K562 (cell line): ENCODE results near the gene LCNL1. TPM values are rescaled to one million over a fixed set of nuclear protein-coding genes. Genes with fewer than 3 reads are reported as not detected.

Experiments used
- ATAC-seq: fragments of 200-7000 bp; cut with Tn5 transposase; 3 replicates; pipeline ENCODE4 v1.9.1; 2020; ENCODE audit warnings: moderate library complexity
- BruUV-seq: library from RNA; stranded (reverse); fragments of 400-500 nt; replicated peaks from 2 replicates; lab custom pipeline; 2021; lab: Mats Ljungman, UMichigan
- CTCF ChIA-PET: fragments of 300-600 bp; formaldehyde crosslinking; extraction: SDS; loops from one replicate; lab custom pipeline; 2021; ENCODE audit warnings: low intra/inter-chr PET ratio; lab: Yijun Ruan, JAX
- POLR2A ChIA-PET: fragments of 300-600, 350-650 bp; sonication (Branson Sonifier 250); formaldehyde crosslinking; extraction: SDS; loops from one replicate; lab custom pipeline; 2021; ENCODE audit warnings: antibody characterized with exemption, inconsistent platforms; lab: Yijun Ruan, JAX
- DNase-seq, 4 experiments: peaks; one replicate each; pipeline versions ENCODE4 v3.0.0 to v3.0.0-alpha.2; 2011 to 2018; ENCODE audit warnings: low spot score in 3 of 4, mixed read lengths in 3 of 4; ENCODE audit errors: extremely low read depth in 1 of 4
- FAIRE-seq: peaks from 2 replicates; lab custom pipeline; 2011; peaks lifted over from hg19 to GRCh38; lab: Jason Lieb, UNC
- H2AFZ ChIP-seq: 2 replicates; pipeline ENCODE4 v1.6.0; 2011; ENCODE audit warnings: low read depth, low read length, control low read depth, inconsistent platforms
- H3K27ac ChIP-seq: fragments of 200-600 bp; 3 replicates; pipeline ENCODE4 v1.8.0; 2011; ENCODE audit warnings: low read depth, mild to moderate bottlenecking, control low read depth, inconsistent platforms, low read length, moderate library complexity, mixed read lengths; ENCODE audit errors: extremely low read depth
- H3K27me3 ChIP-seq, 2 experiments: fragments of 300-600 bp in 1 of 2; 2 replicates in 1 of 2; 3 replicates in 1 of 2; pipeline versions ENCODE4 v1.6.0 to v1.8.0; 2011; ENCODE audit warnings: inconsistent platforms in 2 of 2, low read length in 2 of 2, mild to moderate bottlenecking in 1 of 2, mixed read lengths in 1 of 2, moderate library complexity in 1 of 2; ENCODE audit not compliant: control insufficient read depth in 2 of 2, insufficient read depth in 2 of 2
- H3K36me3 ChIP-seq: fragments of 300-600 bp; 3 replicates; pipeline ENCODE4 v1.8.0; 2011; ENCODE audit warnings: mild to moderate bottlenecking, low read length, inconsistent platforms; ENCODE audit not compliant: control insufficient read depth, insufficient read depth
- H3K4me1 ChIP-seq, 2 experiments: fragments of 200-600 bp in 1 of 2; replicated peaks in 1 of 2; 2 replicates in 1 of 2; 3 replicates in 1 of 2; pipeline versions ENCODE4 v1.5.1 to v1.8.0; 2011; ENCODE audit warnings: inconsistent platforms in 2 of 2, low read length in 2 of 2, mild to moderate bottlenecking in 1 of 2, mixed read lengths in 1 of 2, moderate library complexity in 1 of 2; ENCODE audit not compliant: control insufficient read depth in 2 of 2, insufficient read depth in 2 of 2
- H3K4me2 ChIP-seq: 2 replicates; pipeline ENCODE4 v1.6.1; 2011; ENCODE audit warnings: low read length, control low read depth, inconsistent platforms, mixed read lengths; ENCODE audit not compliant: insufficient read depth
- H3K4me3 ChIP-seq: fragments of 200-600 bp; sonication (generic), shearing (Covaris generic); 2 replicates; pipeline ENCODE4 v1.5.1; 2016; ENCODE audit warnings: control low read depth, inconsistent platforms
- H3K79me2 ChIP-seq: fragments of 200-600 bp; 3 replicates; pipeline ENCODE4 v1.8.0; 2011; ENCODE audit warnings: low read length, inconsistent platforms; ENCODE audit not compliant: control insufficient read depth, insufficient read depth
- H3K9ac ChIP-seq, 2 experiments: 2 replicates each; pipeline versions ENCODE4 v1.6.0 to v1.6.1; 2011; ENCODE audit warnings: low read depth in 2 of 2, low read length in 2 of 2, control low read depth in 1 of 2, inconsistent platforms in 1 of 2, mild to moderate bottlenecking in 1 of 2, mixed read lengths in 1 of 2; ENCODE audit not compliant: insufficient read depth in 1 of 2
- H3K9me1 ChIP-seq: one replicate; pipeline ENCODE4 v1.6.0; 2011; ENCODE audit warnings: inconsistent platforms, mild to moderate bottlenecking, low read length, moderate library complexity; ENCODE audit not compliant: control insufficient read depth, insufficient read depth
- H3K9me3 ChIP-seq: replicated peaks from 2 replicates; pipeline ENCODE4 v1.5.1; 2011; ENCODE audit warnings: low read depth, low read length, inconsistent platforms; ENCODE audit not compliant: control insufficient read depth, insufficient read depth
- H4K20me1 ChIP-seq: replicated peaks from 2 replicates; pipeline ENCODE4 v1.6.1; 2011; ENCODE audit warnings: low read length, inconsistent platforms, mixed read lengths; ENCODE audit not compliant: control insufficient read depth, insufficient read depth
- BHLHE40 ChIP-seq: IDR thresholded peaks from 2 replicates; pipeline ENCODE4 v1.6.1; 2011; ENCODE audit warnings: low read length, improper control_type of control experiment
- CTBP1 ChIP-seq: fragments of 450-650 bp; IDR thresholded peaks from 2 replicates; pipeline ENCODE4 v1.6.1; 2016; ENCODE audit warnings: borderline replicate concordance
- CTCF ChIP-seq, 3 experiments: IDR thresholded peaks in 2 of 3; conservative IDR thresholded peaks in 1 of 3; 2 replicates each; pipeline ENCODE4 v1.5.1; 2011 to 2012; ENCODE audit warnings: low read length in 3 of 3, mild to moderate bottlenecking in 3 of 3, control low read depth in 2 of 3, improper control_type of control experiment in 1 of 3, inconsistent platforms in 1 of 3, low read depth in 1 of 3, mixed read lengths in 1 of 3, moderate library complexity in 1 of 3; ENCODE audit not compliant: insufficient read depth in 2 of 3
- FOXK2 ChIP-seq, 2 experiments: fragments of 450-650 bp; IDR thresholded peaks in 1 of 2; conservative IDR thresholded peaks in 1 of 2; 2 replicates each; pipeline ENCODE4 v1.6.1; 2016; ENCODE audit warnings: low read depth in 2 of 2, mild to moderate bottlenecking in 1 of 2
- HMGN3 ChIP-seq: IDR thresholded peaks from 2 replicates; pipeline ENCODE4 v1.6.1; 2011; ENCODE audit warnings: borderline replicate concordance, low read depth, mild to moderate bottlenecking, mixed read lengths, low read length; ENCODE audit not compliant: insufficient read length; ENCODE audit errors: extremely low read depth
- NCOA4 ChIP-seq: fragments of 450-650 bp; IDR thresholded peaks from 2 replicates; pipeline ENCODE4 v1.6.1; 2018; ENCODE audit warnings: mild to moderate bottlenecking; ENCODE audit not compliant: partially characterized antibody
- YY1 ChIP-seq, 3 experiments: IDR thresholded peaks; 2 replicates each; pipeline ENCODE4 v1.6.1; 2011; ENCODE audit warnings: low read length in 2 of 3, mild to moderate bottlenecking in 2 of 3, moderate library complexity in 2 of 3, borderline replicate concordance in 1 of 3, control low read depth in 1 of 3, low read depth in 1 of 3; ENCODE audit not compliant: insufficient read depth in 3 of 3, insufficient replicate concordance in 2 of 3, control insufficient read depth in 1 of 3, insufficient read length in 1 of 3; ENCODE audit errors: extremely low read depth in 1 of 3
- ZBTB7A ChIP-seq: IDR thresholded peaks from 2 replicates; pipeline ENCODE4 v1.6.1; 2011; ENCODE audit warnings: low read depth, mild to moderate bottlenecking, low read length, moderate library complexity, borderline replicate concordance; ENCODE audit not compliant: control insufficient read depth
- WGBS: fragments of 100-300 bp; shearing (Covaris generic); methylation state at CpG from one replicate; pipeline ENCODE4 v1.1.6; 2016; ENCODE audit warnings: low coverage, mixed read lengths; ENCODE audit not compliant: insufficient coverage; ENCODE audit errors: missing lambda C conversion rate; 5-methylcytosine and 5-hydroxymethylcytosine counted together
- in situ Hi-C: fragments of 300-500 bp; cut with MboI; formaldehyde crosslinking; loops from 4 replicates; pipeline ENCODE4 v1.15.0; 2018; ENCODE audit warnings: inconsistent platforms, mixed read lengths
- intact Hi-C: fragments of 100-400 bp; cut with micrococcal nuclease; formaldehyde crosslinking; loops from 2 replicates; pipeline ENCODE4 v1.14.2; 2022
- polyA plus RNA-seq, 8 experiments: library from polyadenylated mRNA; depleted of rRNA in 4 of 8; stranded (reverse) in 5 of 8; unstranded in 3 of 8; fragments of >200 nt; fragmentation: Nextera tagmentation in 2 of 8; fragmentation: Illumina TruSeq in 1 of 8; extraction: Ambion mirVana in 2 of 8; extraction: Trizol in 1 of 8; gene quantifications; 2 replicates each; pipeline versions ENCODE4 v1.2.1 to v1.2.3, GENCODE V29; 2011 to 2014; ENCODE audit warnings: inconsistent platforms in 1 of 8, missing spikeins in 1 of 8
- total RNA-seq, 7 experiments: library from RNA; depleted of rRNA in 6 of 7; stranded (reverse); fragments of >200 nt in 6 of 7; fragmentation: Illumina TruSeq in 2 of 7; extraction: Trizol in 2 of 7; gene quantifications; 2 replicates each; pipeline versions ENCODE4 v1.2.1 to v1.2.3, GENCODE V29; 2011 to 2021; ENCODE audit warnings: low replicate concordance in 1 of 7
- TF ChIP-seq, protein P1 (sequence below): fragments of 450-650 bp; IDR thresholded peaks from 2 replicates; pipeline ENCODE4 v1.6.1; 2018; ENCODE audit not compliant: partially characterized antibody

Gene LCNL1
- total and polyA plus RNA-seq, 9 of the 15 experiments (the other 6 are each of a cell fraction or from before 2014, with no cell fraction given) = 0.04 to 0.16 (median 0.04) TPM; not detected in 4

DNA sequence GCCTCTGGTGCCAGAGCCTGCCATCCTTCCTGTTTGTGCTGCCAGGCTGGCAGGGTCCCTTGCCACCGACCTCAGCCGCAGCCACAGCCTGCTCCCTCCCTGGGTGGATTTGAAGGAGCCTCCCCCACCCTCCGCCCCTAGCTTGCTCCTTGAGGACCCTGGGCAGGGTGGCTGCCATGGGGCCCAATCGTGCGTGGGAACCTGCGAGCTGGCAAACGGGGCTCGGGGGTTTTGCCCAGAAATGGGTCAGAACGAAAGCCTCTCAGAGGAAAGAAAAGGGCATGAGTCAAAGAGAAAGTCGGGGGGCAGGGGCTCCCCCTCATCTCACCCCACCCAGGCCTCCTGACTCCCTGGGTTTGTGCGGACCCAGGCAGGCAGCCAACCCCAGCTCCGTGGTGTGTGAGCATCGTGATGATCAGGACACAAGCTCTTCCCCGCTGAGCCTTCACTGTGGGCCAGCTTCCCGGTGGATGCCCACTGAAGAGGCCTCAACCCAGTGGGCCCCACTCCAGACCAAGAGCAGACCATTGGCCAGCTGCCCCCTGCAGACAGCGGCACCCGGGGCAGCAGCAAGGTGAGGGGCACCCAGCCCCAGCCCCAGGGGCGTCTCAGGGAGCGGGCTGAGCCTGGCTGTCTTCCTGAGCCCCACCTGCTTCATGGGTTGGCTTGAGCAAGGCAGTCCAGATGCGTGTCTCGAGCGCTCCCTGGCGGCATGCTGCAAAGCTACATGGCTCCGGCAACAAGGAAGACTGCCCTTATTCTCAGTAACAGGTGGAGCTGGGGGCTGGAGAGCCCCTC lies 52.1 kb downstream of the LCNL1 start:
- H2AFZ ChIP-seq = peak overlapping the region; percentile 54; the same call in 1 of the 2 replicates
- H3K9me3 ChIP-seq = no peaks in the 10 kb centered on the region
- H3K79me2 ChIP-seq = no peaks in the 10 kb centered on the region
- 1% methylated on average over 18 of the region's 24 CpGs for WGBS
- ChIA-PET CTCF (interaction anchor here (2.2 to 3.7 kb wide), 2 partner anchors 86 to 248 kb away, joined by 10 to 47 read pairs; no protein-coding TSS in a partner anchor), POLR2A (interaction anchor here (0.6 to 1.8 kb wide), 13 partner anchors 9 to 526 kb away, joined by 3 to 8 read pairs (median 3); partner anchors contain the start of genes DPP7 and SAPCD2)
- FAIRE-seq = peak; percentile 88
- no peak overlapping the region for H3K4me2 ChIP-seq
- no TSS peak for BruUV-seq
- no peak overlapping the region for H3K4me3 ChIP-seq
- peaks cover 0 to 13% of the 10 kb centered on the region in 2 experiments; a peak in 1 of 5 replicates for H3K27me3 ChIP-seq
- in situ Hi-C loops = loop anchor here (5.0 kb wide), 2 partner anchors 88 to 263 kb away; partner anchors contain the start of gene C8G
- H3K4me1 ChIP-seq = peaks cover 0 to 69% of the 10 kb centered on the region in 2 experiments; a peak in 3 of 5 replicates
- intact Hi-C loops = loop anchor here (1.0 to 2.0 kb wide), 4 partner anchors 31 to 192 kb away; partner anchors contain the start of gene AJM1
- peak; percentile 80 to 90 (median 81) for DNase-seq
- H3K27ac ChIP-seq = no peak overlapping the region
- ATAC-seq = peak; percentile 98
- 0 out of 4 replicates have a peak overlapping the region, but pooled peaks of 1 of the 2 experiments have one; percentile 63 for H3K9ac ChIP-seq
- no peaks in the 10 kb centered on the region for H3K9me1 ChIP-seq
- H4K20me1 ChIP-seq = no peaks in the 10 kb centered on the region
- H3K36me3 ChIP-seq = no peaks in the 10 kb centered on the region
- TF ChIP-seq CTBP1 = peak; percentile 67
- no peak for TF ChIP-seq NCOA4
- TF ChIP-seq ZBTB7A = peak; percentile 60
- 0 out of 2 replicates have a peak, but pooled peaks have one; percentile 28 for TF ChIP-seq BHLHE40
- peak; percentile 94 to 95 (median 95) for TF ChIP-seq CTCF (IDR thresholded peaks at IDR 0.05 in 2 of 3, conservative IDR thresholded peaks at IDR 0.05 in 1 of 3; ENCODE audit: insufficient read depth in 2 of 3, low read depth in 1 of 3, low read length in 3 of 3)
- TF ChIP-seq FOXK2 (conservative IDR thresholded peaks at IDR 0.05 in 1 of 2, IDR thresholded peaks at IDR 0.05 in 1 of 2; ENCODE audit: low read depth in 2 of 2) = 0 out of 4 replicates have a peak, but pooled peaks have one; percentile 15 to 20
- TF ChIP-seq YY1 (IDR thresholded peaks at IDR 0.05; ENCODE audit: borderline replicate concordance in 1 of 3, control insufficient read depth in 1 of 3, extremely low read depth in 1 of 3, insufficient read depth in 3 of 3, insufficient read length in 1 of 3, insufficient replicate concordance in 2 of 3, low read depth in 1 of 3, low read length in 2 of 3) = peak in 1 of 3 experiments; percentile 17
- TF ChIP-seq HMGN3 = peak; percentile 1
- TF ChIP-seq, protein P1, sequence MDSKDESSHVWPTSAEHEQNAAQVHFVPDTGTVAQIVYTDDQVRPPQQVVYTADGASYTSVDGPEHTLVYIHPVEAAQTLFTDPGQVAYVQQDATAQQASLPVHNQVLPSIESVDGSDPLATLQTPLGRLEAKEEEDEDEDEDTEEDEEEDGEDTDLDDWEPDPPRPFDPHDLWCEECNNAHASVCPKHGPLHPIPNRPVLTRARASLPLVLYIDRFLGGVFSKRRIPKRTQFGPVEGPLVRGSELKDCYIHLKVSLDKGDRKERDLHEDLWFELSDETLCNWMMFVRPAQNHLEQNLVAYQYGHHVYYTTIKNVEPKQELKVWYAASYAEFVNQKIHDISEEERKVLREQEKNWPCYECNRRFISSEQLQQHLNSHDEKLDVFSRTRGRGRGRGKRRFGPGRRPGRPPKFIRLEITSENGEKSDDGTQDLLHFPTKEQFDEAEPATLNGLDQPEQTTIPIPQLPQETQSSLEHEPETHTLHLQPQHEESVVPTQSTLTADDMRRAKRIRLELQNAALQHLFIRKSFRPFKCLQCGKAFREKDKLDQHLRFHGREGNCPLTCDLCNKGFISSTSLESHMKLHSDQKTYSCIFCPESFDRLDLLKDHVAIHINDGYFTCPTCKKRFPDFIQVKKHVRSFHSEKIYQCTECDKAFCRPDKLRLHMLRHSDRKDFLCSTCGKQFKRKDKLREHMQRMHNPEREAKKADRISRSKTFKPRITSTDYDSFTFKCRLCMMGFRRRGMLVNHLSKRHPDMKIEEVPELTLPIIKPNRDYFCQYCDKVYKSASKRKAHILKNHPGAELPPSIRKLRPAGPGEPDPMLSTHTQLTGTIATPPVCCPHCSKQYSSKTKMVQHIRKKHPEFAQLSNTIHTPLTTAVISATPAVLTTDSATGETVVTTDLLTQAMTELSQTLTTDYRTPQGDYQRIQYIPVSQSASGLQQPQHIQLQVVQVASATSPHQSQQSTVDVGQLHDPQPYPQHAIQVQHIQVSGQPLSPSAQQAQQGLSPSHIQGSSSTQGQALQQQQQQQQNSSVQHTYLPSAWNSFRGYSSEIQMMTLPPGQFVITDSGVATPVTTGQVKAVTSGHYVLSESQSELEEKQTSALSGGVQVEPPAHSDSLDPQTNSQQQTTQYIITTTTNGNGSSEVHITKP = no peak
